SU-DHL-6 (cell line): ENCODE results near the gene EGR1.

Experiments
- CTCF ChIP-seq: fragments of 200-600 bp; sonication (generic); IDR thresholded peaks from one replicate; pipeline ENCODE4 v1.5.1; 2017; ENCODE audit warnings: antibody characterized with exemption, mild to moderate bottlenecking, low read length, moderate library complexity; ENCODE audit not compliant: insufficient read depth, poor library complexity, severe bottlenecking
- EZH2phosphoT487 ChIP-seq: fragments of 200-600 bp; sonication (generic), shearing (Covaris generic); conservative IDR thresholded peaks from 2 replicates; pipeline ENCODE4 v1.6.1; 2018; ENCODE audit warnings: mild to moderate bottlenecking, antibody characterized with exemption, low read length, moderate library complexity, mixed read lengths

DNA sequence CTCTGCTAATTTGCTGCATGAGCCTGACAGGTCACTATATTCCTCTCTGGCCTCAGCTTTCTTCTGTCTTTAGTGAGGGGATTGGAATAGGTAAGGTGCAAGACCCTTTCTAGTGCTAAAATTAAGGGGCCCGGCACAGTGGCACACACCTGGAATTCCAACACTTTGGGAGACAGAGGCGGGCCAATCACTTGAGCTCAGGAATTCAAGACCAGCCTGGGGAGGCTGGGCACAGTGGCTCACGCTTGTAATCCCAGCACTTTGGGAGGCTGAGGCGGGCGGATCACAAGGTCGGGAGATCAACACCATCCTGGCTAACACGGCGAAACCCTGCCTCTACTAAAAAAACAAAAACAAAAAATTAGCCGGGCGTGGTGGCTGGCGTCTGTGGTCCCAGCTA, 37.2 kb downstream of the EGR1 start:
- TF ChIP-seq CTCF (no peak), EZH2phosphoT487 (no peak)
